GOT3 (cell line): ENCODE measurements around the gene SSBP4.
A peak's percentile ranks its signal among the peaks of the same experiment; 100 is the strongest.

ENCODE experiments used
- DNase-seq: peaks from one replicate; lab custom pipeline; 2025; ENCODE audit warnings: mixed read lengths; lab: John Stamatoyannopoulos, UW

SSBP4 gene

GRCh38 chr19:18468517-18468916 lies 49.3 kb downstream of the SSBP4 start:
- DNase-seq: no peak

- no peak for DNase-seq
These were observed 50.1 kb downstream of the SSBP4 start for GRCh38 chr19:18469069-18469846.

GRCh38 chr19:18470787-18471186 lies 51.6 kb downstream of the SSBP4 start:
- DNase-seq: no peak

- DNase-seq: no peak
These were observed 54.0 kb downstream of the SSBP4 start for GRCh38 chr19:18473003-18473705.

- no peak for DNase-seq
These were observed 54.5 kb downstream of the SSBP4 start for GRCh38 chr19:18473706-18474087.

GRCh38 chr19:18474366-18474887 lies 55.2 kb downstream of the SSBP4 start:
- no peak for DNase-seq

- no peak for DNase-seq
These were observed 55.8 kb downstream of the SSBP4 start for GRCh38 chr19:18475004-18475453.

- DNase-seq: no peak
These were observed 56.6 kb downstream of the SSBP4 start for GRCh38 chr19:18475762-18476331.

GRCh38 chr19:18476507-18477041 lies 57.4 kb downstream of the SSBP4 start:
- no peak for DNase-seq

- no peak for DNase-seq
These were observed 58.0 kb downstream of the SSBP4 start for GRCh38 chr19:18477042-18477779.

- DNase-seq: no peak
These were observed 58.8 kb downstream of the SSBP4 start for GRCh38 chr19:18477974-18478373.

- peak; percentile 15 for DNase-seq
These were observed 59.5 kb downstream of the SSBP4 start for GRCh38 chr19:18478545-18479311.

- no peak for DNase-seq
These were observed 61.0 kb downstream of the SSBP4 start for GRCh38 chr19:18480006-18480691.

GRCh38 chr19:18481505-18482222 lies 62.5 kb downstream of the SSBP4 start:
- DNase-seq: no peak

- no peak for DNase-seq
These were observed 64.1 kb downstream of the SSBP4 start for GRCh38 chr19:18483119-18483890.
